Stimulated activated CD8-positive, alpha-beta memory T cell treated with anti-CD3 and anti-CD28 coated beads, Interleukin-15, amount 100 ng/mL, for 24 hours (primary cell): Measurements from ENCODE around the gene FILIP1L.
"Not testable (repeated sequence)": the region's sequence is repeated elsewhere in the genome, so short reads cannot be mapped to it uniquely, and the experiment has no call there.

Source experiments
- DNase-seq: peaks from one replicate; pipeline ENCODE4 v3.0.0-alpha.2; 2020; ENCODE audit warnings: low read depth

The FILIP1L gene

GRCh38 chr3:100098784-100099070 lies 15.6 kb downstream of the FILIP1L start:
- DNase-seq = no peak

- no peak for DNase-seq
Observed at GRCh38 chr3:100097919-100098783, 16.1 kb downstream of the FILIP1L start.

- no peak for DNase-seq
Observed at GRCh38 chr3:100096866-100097265, 17.4 kb downstream of the FILIP1L start.

GRCh38 chr3:100096286-100096685 lies 18.0 kb downstream of the FILIP1L start:
- not testable (repeated sequence) for DNase-seq

- no peak for DNase-seq
Observed at GRCh38 chr3:100093831-100094230, 20.5 kb downstream of the FILIP1L start.

- DNase-seq = no peak
Observed at GRCh38 chr3:100090669-100091005, 23.7 kb downstream of the FILIP1L start.

- DNase-seq = no peak
Observed at GRCh38 chr3:100089812-100090668, 24.3 kb downstream of the FILIP1L start.

- DNase-seq = no peak
Observed at GRCh38 chr3:100088735-100089368, 25.4 kb downstream of the FILIP1L start.

- no peak for DNase-seq
Observed at GRCh38 chr3:100087198-100087597, 27.1 kb downstream of the FILIP1L start.

- DNase-seq = no peak
Observed at GRCh38 chr3:100086401-100086800, 27.9 kb downstream of the FILIP1L start.

GRCh38 chr3:100084100-100084806 lies 30.0 kb downstream of the FILIP1L start:
- no peak for DNase-seq

GRCh38 chr3:100083209-100083608 lies 31.1 kb downstream of the FILIP1L start:
- DNase-seq = no peak

- no peak for DNase-seq
Observed at GRCh38 chr3:100082714-100083113, 31.6 kb downstream of the FILIP1L start.

GRCh38 chr3:100081986-100082692 lies 32.2 kb downstream of the FILIP1L start:
- DNase-seq = no peak

GRCh38 chr3:100081311-100081710 lies 33.0 kb downstream of the FILIP1L start:
- DNase-seq = no peak

- no peak for DNase-seq
Observed at GRCh38 chr3:100080573-100080972, 33.7 kb downstream of the FILIP1L start.

- DNase-seq = no peak
Observed at GRCh38 chr3:100079328-100079727, 35.0 kb downstream of the FILIP1L start.

- no peak for DNase-seq
Observed at GRCh38 chr3:100076731-100077529, 37.4 kb downstream of the FILIP1L start.

GRCh38 chr3:100075851-100076730 lies 38.2 kb downstream of the FILIP1L start:
- DNase-seq = no peak

- DNase-seq = no peak
Observed at GRCh38 chr3:100075196-100075595, 39.1 kb downstream of the FILIP1L start.
